Measurements from ENCODE around the gene BFSP2. TPM values are rescaled to one million over a fixed set of nuclear protein-coding genes. Genes with fewer than 3 reads are reported as not detected.

Gene BFSP2
- total and polyA plus RNA-seq, 2 donors (not counting 1 experiment from before 2014, with no cell fraction given), result 0.60 to 1.6 TPM

- Histone ChIP-seq H3K36me3 (replicated peaks in 1 of 2; ENCODE audit: control extremely low read depth in 1 of 2, control insufficient read depth in 1 of 2, extremely low read depth in 1 of 2, insufficient read depth in 2 of 2, low read length in 1 of 2) (no peaks in the 10 kb centered on the region), H3K9ac (ENCODE audit: low read length) (no peak overlapping the region), H2AFZ (ENCODE audit: insufficient read depth, low read depth, low read length, poor library complexity, severe bottlenecking) (no peak overlapping the region), H3K27me3 (replicated peaks in 1 of 4; ENCODE audit: control extremely low read depth in 1 of 4, control insufficient read depth in 3 of 4, insufficient read depth in 4 of 4, low read length in 3 of 4) (peaks cover 0 to 3% (median 0%) of the 10 kb centered on the region in 4 experiments), H3K9me3 (ENCODE audit: control extremely low read depth in 1 of 3, control insufficient read depth in 2 of 3, insufficient read depth in 1 of 3, low read length in 2 of 3) (peaks cover 0 to 8% (median 5%) of the 10 kb centered on the region in 3 donors), H3K4me2 (replicated peaks; ENCODE audit: low read depth, low read length, poor library complexity, severe bottlenecking) (no peak overlapping the region), H3K79me2 (ENCODE audit: control insufficient read depth, insufficient read depth, low read length) (no peaks in the 10 kb centered on the region), H4K20me1 (ENCODE audit: control insufficient read depth, insufficient read depth, low read length, poor library complexity, severe bottlenecking) (no peaks in the 10 kb centered on the region), H3K27ac (ENCODE audit: low read length in 2 of 2) (no peak overlapping the region), H3K4me3 (ENCODE audit: control extremely low read depth in 1 of 5, extremely low read depth in 1 of 5, insufficient read depth in 1 of 5, low read depth in 2 of 5, low read length in 4 of 5) (no peak overlapping the region), H3K4me1 (ENCODE audit: control insufficient read depth in 2 of 2, insufficient read depth in 2 of 2, low read length in 2 of 2) (peaks cover 0 to 7% of the 10 kb centered on the region in 2 donors)
- Mint-ChIP-seq H3K9me3 (ENCODE audit: insufficient read depth) (no peaks in the 10 kb centered on the region), H3K4me3 (no peak overlapping the region), H3K27me3 (peaks cover 5% of the 10 kb centered on the region), H3K4me1 (peaks cover 3% of the 10 kb centered on the region), H3K27ac (no peak overlapping the region)
- ChIA-PET POLR2A (no interaction called here), CTCF (interaction anchor here (0.6 kb wide), 1 partner anchor 748 kb away, joined by 4 read pairs; no protein-coding TSS in a partner anchor)
- no peak for TF ChIP-seq CTCF (IDR thresholded peaks at IDR 0.05)
- TF ChIP-seq EZH2 (IDR thresholded peaks at IDR 0.05; ENCODE audit: borderline replicate concordance, insufficient read depth, low read depth, low read length, poor library complexity, severe bottlenecking), result no peak
- intact Hi-C loops (cut with micrococcal nuclease), result no loop called here
- ATAC-seq (ENCODE audit: low read depth) (no peak), DNase-seq (no peak)
- 60% methylated on average over 1 of the region's 1 CpG for WGBS (ENCODE audit: insufficient coverage)
Measured at GRCh38 chr3:133393204-133393603, 6.7 kb upstream of the BFSP2 start.

DNA sequence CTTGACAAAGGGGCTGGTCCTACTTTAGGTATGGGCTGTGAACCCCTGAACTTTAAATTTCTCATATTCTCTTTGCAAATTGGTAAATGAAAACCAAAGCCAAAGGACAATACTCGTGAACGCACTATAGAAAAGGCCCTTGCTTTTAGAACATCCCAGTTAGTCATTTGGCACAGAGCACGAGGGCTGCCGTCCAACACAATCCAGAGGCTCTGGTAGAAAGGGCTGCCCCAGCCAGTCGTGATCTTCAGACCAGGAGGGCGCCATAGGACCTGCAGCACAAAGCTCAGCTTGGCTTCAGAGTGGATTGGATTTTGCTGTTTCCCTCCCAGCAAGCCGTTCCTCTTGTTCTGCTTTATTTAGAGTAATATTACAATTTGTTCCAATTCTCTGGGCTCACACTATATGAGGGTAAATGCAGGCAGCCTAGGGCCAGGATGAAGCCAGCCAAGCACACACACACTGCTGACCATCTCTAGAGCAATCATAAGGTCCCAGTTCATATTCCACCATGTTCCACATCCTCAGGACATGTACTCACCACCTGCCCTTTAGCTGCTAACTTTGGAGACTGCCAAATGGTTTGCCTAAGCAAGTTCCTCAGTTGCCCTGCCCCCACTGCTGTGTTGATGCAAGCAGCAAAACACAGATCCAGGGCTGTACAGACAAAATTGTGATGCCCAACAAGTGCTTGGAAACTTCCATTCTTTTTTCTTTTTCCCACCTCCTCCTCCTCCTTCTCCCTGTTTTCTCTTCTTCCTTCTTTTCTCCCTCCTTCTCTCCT lies 6.0 kb upstream of the BFSP2 start:
- Histone ChIP-seq H3K4me3 (ENCODE audit: control extremely low read depth in 1 of 5, extremely low read depth in 1 of 5, insufficient read depth in 1 of 5, low read depth in 2 of 5, low read length in 4 of 5) (no peak overlapping the region), H3K9me3 (ENCODE audit: control extremely low read depth in 1 of 3, control insufficient read depth in 2 of 3, insufficient read depth in 1 of 3, low read length in 2 of 3) (peaks cover 0 to 8% (median 5%) of the 10 kb centered on the region in 3 donors), H3K36me3 (replicated peaks in 1 of 2; ENCODE audit: control extremely low read depth in 1 of 2, control insufficient read depth in 1 of 2, extremely low read depth in 1 of 2, insufficient read depth in 2 of 2, low read length in 1 of 2) (no peaks in the 10 kb centered on the region), H3K27ac (ENCODE audit: low read length in 2 of 2) (no peak overlapping the region), H3K79me2 (ENCODE audit: control insufficient read depth, insufficient read depth, low read length) (no peaks in the 10 kb centered on the region), H3K4me2 (replicated peaks; ENCODE audit: low read depth, low read length, poor library complexity, severe bottlenecking) (no peak overlapping the region), H2AFZ (ENCODE audit: insufficient read depth, low read depth, low read length, poor library complexity, severe bottlenecking) (no peak overlapping the region), H3K27me3 (replicated peaks in 1 of 4; ENCODE audit: control extremely low read depth in 1 of 4, control insufficient read depth in 3 of 4, insufficient read depth in 4 of 4, low read length in 3 of 4) (peaks cover 0 to 3% (median 0%) of the 10 kb centered on the region in 4 experiments), H3K4me1 (ENCODE audit: control insufficient read depth in 2 of 2, insufficient read depth in 2 of 2, low read length in 2 of 2) (peaks cover 0 to 7% of the 10 kb centered on the region in 2 donors), H4K20me1 (ENCODE audit: control insufficient read depth, insufficient read depth, low read length, poor library complexity, severe bottlenecking) (no peaks in the 10 kb centered on the region), H3K9ac (ENCODE audit: low read length) (no peak overlapping the region)
- H3K4me3 Mint-ChIP-seq, result no peak overlapping the region
- no peak overlapping the region for H3K27ac Mint-ChIP-seq
- 91% methylated on average over 6 of the region's 7 CpGs for WGBS (ENCODE audit: insufficient coverage)
- ChIA-PET POLR2A (no interaction called here), CTCF (no interaction called here)
- no peaks in the 10 kb centered on the region for H3K9me3 Mint-ChIP-seq (ENCODE audit: insufficient read depth)
- no peak for TF ChIP-seq CTCF (IDR thresholded peaks at IDR 0.05)
- no peak for TF ChIP-seq EZH2 (IDR thresholded peaks at IDR 0.05; ENCODE audit: borderline replicate concordance, insufficient read depth, low read depth, low read length, poor library complexity, severe bottlenecking)
- H3K27me3 Mint-ChIP-seq, result peaks cover 7% of the 10 kb centered on the region
- ATAC-seq (ENCODE audit: low read depth), result no peak
- H3K4me1 Mint-ChIP-seq, result peaks cover 3% of the 10 kb centered on the region
- intact Hi-C loops (cut with micrococcal nuclease), result no loop called here
- no peak for DNase-seq
